SKM-1 treated with dmso at 0.1 percent for 144 hours (cell line): ENCODE results near the gene FAM229B.

ENCODE experiments used
- DNase-seq: peaks from one replicate; lab custom pipeline; 2025; ENCODE audit not compliant: unreplicated experiment; lab: John Stamatoyannopoulos, UW

FAM229B gene

GRCh38 chr6:112139052-112139451 is 51.7 kb downstream of the FAM229B start:
- DNase-seq: no peak

- DNase-seq: no peak
These were observed 54.3 kb downstream of the FAM229B start for GRCh38 chr6:112141707-112142106.

GRCh38 chr6:112144145-112144926 is 56.9 kb downstream of the FAM229B start:
- no peak for DNase-seq

- no peak for DNase-seq
These were observed 57.7 kb downstream of the FAM229B start for GRCh38 chr6:112145080-112145573.

GRCh38 chr6:112148103-112148502 is 60.7 kb downstream of the FAM229B start:
- DNase-seq: no peak

GRCh38 chr6:112149236-112149635 is 61.8 kb downstream of the FAM229B start:
- DNase-seq: no peak

- DNase-seq: no peak
These were observed 62.4 kb downstream of the FAM229B start for GRCh38 chr6:112149719-112150263.

GRCh38 chr6:112150363-112150762 is 63.0 kb downstream of the FAM229B start:
- no peak for DNase-seq
